Measurements from ENCODE around the gene ILK. TPM values are rescaled to one million over a fixed set of nuclear protein-coding genes. Genes with fewer than 3 reads are reported as not detected.

The ILK gene
- total and polyA plus RNA-seq, 10 of the 15 experiments (the other 5 are each of a cell fraction or from before 2014, with no cell fraction given) = 51.8 to 163 (median 92.0) TPM

- H3K9me3 ChIP-seq (replicated peaks; ENCODE audit: control insufficient read depth, insufficient read depth, low read length) = no peaks in the 10 kb centered on the region
- BruUV-seq (replicated peaks) = no TSS peak
- H4K20me1 ChIP-seq (ENCODE audit: control insufficient read depth, insufficient read depth) = no peaks in the 10 kb centered on the region
- intact Hi-C loops (cut with micrococcal nuclease; ENCODE audit: unreplicated experiment) = no loop called here
- in situ Hi-C loops (cut with MboI) = no loop called here
- no peak overlapping the region for H3K4me3 ChIP-seq
- H3K4me2 ChIP-seq (ENCODE audit: control insufficient read depth, insufficient read depth) = no peak overlapping the region
- ChIA-PET CTCF (no interaction called here), RAD21 (ENCODE audit: unreplicated experiment) (no interaction called here), POLR2A (interaction anchor here (0.7 to 1.4 kb wide), 2 partner anchors 13 to 50 kb away, joined by 3 to 4 read pairs; partner anchors contain the start of gene MRPL17), SMC1A (ENCODE audit: uncharacterized antibody, unreplicated experiment) (interaction anchor here (1.5 kb wide), 1 partner anchor 15 kb away, joined by 4 read pairs; no protein-coding TSS in a partner anchor)
- no peak for FAIRE-seq
- H2AFZ ChIP-seq (ENCODE audit: control insufficient read depth, low read depth, low read length) = no peak overlapping the region
- H3K36me3 ChIP-seq (ENCODE audit: control insufficient read depth in 2 of 2, insufficient read depth in 2 of 2, low read length in 1 of 2) = no peaks in the 10 kb centered on the region
- ATAC-seq = no peak
- H3K27me3 ChIP-seq (replicated peaks in 1 of 2; ENCODE audit: control insufficient read depth in 2 of 2, insufficient read depth in 2 of 2, low read length in 1 of 2) = no peaks in the 10 kb centered on the region
- no peak for DNase-seq (ENCODE audit: low read depth, low spot score)
- 59% methylated on average over 16 of the region's 16 CpGs for WGBS (ENCODE audit: insufficient coverage, insufficient replicate concordance, low lambda C conversion rate, missing lambda C conversion rate)
- H3K4me1 ChIP-seq (ENCODE audit: control insufficient read depth, insufficient read depth, low read length) = no peaks in the 10 kb centered on the region
- H3K27ac ChIP-seq (ENCODE audit: control insufficient read depth, insufficient read depth) = no peak overlapping the region
- H3K79me2 ChIP-seq (ENCODE audit: control insufficient read depth, insufficient read depth, low read length) = no peaks in the 10 kb centered on the region
- no peak overlapping the region for H3K9ac ChIP-seq (ENCODE audit: control insufficient read depth, insufficient read depth, low read length)
- TF ChIP-seq CBFB (IDR thresholded peaks at IDR 0.05; ENCODE audit: low read depth) (no peak), ZNF274 (IDR thresholded peaks at IDR 0.05; ENCODE audit: insufficient read depth, insufficient read length) (no peak), NKRF (conservative IDR thresholded peaks at IDR 0.05) (no peak), ATF2 (IDR thresholded peaks at IDR 0.05; ENCODE audit: low read length) (no peak), EED (IDR thresholded peaks at IDR 0.05; ENCODE audit: low read depth) (no peak), ZBTB40 (IDR thresholded peaks at IDR 0.05; ENCODE audit: borderline replicate concordance) (no peak), PRDM15 (CRISPR knock-in tag; IDR thresholded peaks at IDR 0.05) (no peak), FOXM1 (IDR thresholded peaks at IDR 0.05; ENCODE audit: low read depth, low read length) (no peak), KLF5 (IDR thresholded peaks at IDR 0.05; ENCODE audit: partially characterized antibody) (no peak), FOS (IDR thresholded peaks at IDR 0.05; ENCODE audit: borderline replicate concordance, extremely low read depth, insufficient read length) (no peak), HCFC1 (IDR thresholded peaks at IDR 0.05; ENCODE audit: low read length) (no peak)
Measured at GRCh38 chr11:6633422-6634408, 30.1 kb downstream of the ILK start.

Measured in GM12878 (cell line).